WTC11 (cell line): Measurements from ENCODE around the gene CCDC150. TPM values are rescaled to one million over a fixed set of nuclear protein-coding genes. Genes with fewer than 3 reads are reported as not detected.

Experiments
- ATAC-seq: fragments of 200-7000 bp; cut with Tn5 transposase; 2 replicates; pipeline ENCODE4 v1.10.0; 2021; ENCODE audit warnings: mild to moderate bottlenecking, moderate library complexity
- Bru-seq: library from RNA; stranded (reverse); fragments of 400-500 nt; gene quantifications from one replicate; lab custom pipeline; 2021; lab: Mats Ljungman, UMichigan
- CTCF ChIA-PET: fragments of 300-600 bp; sonication (Branson Sonifier 250); formaldehyde crosslinking; loops from one replicate; lab custom pipeline; 2021; ENCODE audit warnings: antibody characterized with exemption; lab: Charles Lee
- POLR2A ChIA-PET: fragments of 350-600 bp; sonication (Branson Sonifier 250); formaldehyde crosslinking; loops from one replicate; lab custom pipeline; 2021; ENCODE audit warnings: antibody characterized with exemption; lab: Charles Lee
- DNase-seq: peaks from one replicate; pipeline ENCODE4 v3.0.0; 2021; ENCODE audit warnings: low spot score
- H3K27ac Mint-ChIP-seq: 2 replicates; pipeline ENCODE4 v1.8.0; 2021; ENCODE audit warnings: mixed read lengths
- H3K27me3 Mint-ChIP-seq: 2 replicates; pipeline ENCODE4 v1.8.0; 2021; ENCODE audit warnings: low read depth, mild to moderate bottlenecking, moderate library complexity, mixed read lengths
- H3K36me3 Mint-ChIP-seq: 2 replicates; pipeline ENCODE4 v1.8.0; 2021; ENCODE audit warnings: mixed read lengths
- H3K4me1 Mint-ChIP-seq: 2 replicates; pipeline ENCODE4 v1.8.0; 2022; ENCODE audit warnings: mixed read lengths
- H3K4me3 Mint-ChIP-seq: 2 replicates; pipeline ENCODE4 v1.8.0; 2021; ENCODE audit warnings: mild to moderate bottlenecking, moderate library complexity, mixed read lengths
- H3K9me3 Mint-ChIP-seq: 2 replicates; pipeline ENCODE4 v1.8.0; 2021; ENCODE audit warnings: mixed read lengths
- ARID4B ChIP-seq: sonication (generic); formaldehyde crosslinking; IDR thresholded peaks from 2 replicates; pipeline ENCODE4 v1.8.0; 2023; ENCODE audit warnings: missing genetic modification reagents, mild to moderate bottlenecking, borderline replicate concordance
- ATF2 ChIP-seq: sonication (generic); formaldehyde crosslinking; IDR thresholded peaks from 2 replicates; pipeline ENCODE4 v1.8.1; 2022; ENCODE audit warnings: low read depth, missing genetic modification reagents, borderline replicate concordance
- ATF6 ChIP-seq: sonication (generic); formaldehyde crosslinking; IDR thresholded peaks from 2 replicates; pipeline ENCODE4 v1.8.1; 2023; ENCODE audit warnings: mild to moderate bottlenecking, missing genetic modification reagents
- CBFB ChIP-seq: sonication (generic); formaldehyde crosslinking; IDR thresholded peaks from 2 replicates; pipeline ENCODE4 v1.8.1; 2022; ENCODE audit warnings: mild to moderate bottlenecking, low read depth, missing genetic modification reagents
- CREB1 ChIP-seq: sonication (generic); formaldehyde crosslinking; IDR thresholded peaks from 2 replicates; pipeline ENCODE4 v1.8.0; 2023; ENCODE audit warnings: mild to moderate bottlenecking, missing genetic modification reagents
- CREM ChIP-seq: sonication (generic); formaldehyde crosslinking; IDR thresholded peaks from 2 replicates; pipeline ENCODE4 v1.8.1; 2022; ENCODE audit warnings: mild to moderate bottlenecking, missing genetic modification reagents, moderate library complexity
- EMX1 ChIP-seq: fragments of 250-450 bp; sonication (Bioruptor Pico); IDR thresholded peaks from 2 replicates; pipeline ENCODE4 v1.8.0; 2021; ENCODE audit warnings: mild to moderate bottlenecking
- FOXK1 ChIP-seq: sonication (generic); formaldehyde crosslinking; IDR thresholded peaks from 2 replicates; pipeline ENCODE4 v1.8.0; 2022; ENCODE audit warnings: mild to moderate bottlenecking, moderate library complexity, missing genetic modification reagents
- FOXP1 ChIP-seq: sonication (generic); formaldehyde crosslinking; IDR thresholded peaks from 2 replicates; pipeline ENCODE4 v1.8.0; 2022; ENCODE audit warnings: missing genetic modification reagents, mild to moderate bottlenecking, moderate library complexity, borderline replicate concordance
- FOXP4 ChIP-seq: sonication (generic); formaldehyde crosslinking; IDR thresholded peaks from 2 replicates; pipeline ENCODE4 v1.8.0; 2022; ENCODE audit warnings: mild to moderate bottlenecking, missing genetic modification reagents
- GABPB1 ChIP-seq: sonication (generic); formaldehyde crosslinking; IDR thresholded peaks from 2 replicates; pipeline ENCODE4 v1.8.1; 2023; ENCODE audit warnings: mild to moderate bottlenecking, missing genetic modification reagents
- KAT7 ChIP-seq: sonication (generic); formaldehyde crosslinking; IDR thresholded peaks from 2 replicates; pipeline ENCODE4 v1.8.1; 2023; ENCODE audit warnings: missing genetic modification reagents, mild to moderate bottlenecking, borderline replicate concordance
- PREB ChIP-seq: sonication (generic); formaldehyde crosslinking; IDR thresholded peaks from 2 replicates; pipeline ENCODE4 v1.8.1; 2022; ENCODE audit warnings: mild to moderate bottlenecking, missing genetic modification reagents, moderate library complexity, borderline replicate concordance
- SP1 ChIP-seq: sonication (generic); formaldehyde crosslinking; conservative IDR thresholded peaks from 2 replicates; pipeline ENCODE4 v1.8.1; 2022; ENCODE audit warnings: missing genetic modification reagents
- TEAD1 ChIP-seq: sonication (generic); formaldehyde crosslinking; IDR thresholded peaks from 2 replicates; pipeline ENCODE4 v1.8.0; 2022; ENCODE audit warnings: mild to moderate bottlenecking, missing genetic modification reagents
- TEAD4 ChIP-seq: sonication (generic); formaldehyde crosslinking; IDR thresholded peaks from 2 replicates; pipeline ENCODE4 v1.8.0; 2022; ENCODE audit warnings: mild to moderate bottlenecking, missing genetic modification reagents
- ZBTB21 ChIP-seq: sonication (generic); formaldehyde crosslinking; IDR thresholded peaks from 2 replicates; pipeline ENCODE4 v1.8.1; 2023; ENCODE audit warnings: mild to moderate bottlenecking, missing genetic modification reagents, borderline replicate concordance
- ZBTB43 ChIP-seq: sonication (generic); formaldehyde crosslinking; IDR thresholded peaks from 2 replicates; pipeline ENCODE4 v1.8.1; 2023; ENCODE audit warnings: mild to moderate bottlenecking, missing genetic modification reagents
- ZNF121 ChIP-seq: sonication (generic); formaldehyde crosslinking; IDR thresholded peaks from 2 replicates; pipeline ENCODE4 v1.8.0; 2023; ENCODE audit warnings: missing genetic modification reagents
- ZNF138 ChIP-seq: sonication (generic); formaldehyde crosslinking; conservative IDR thresholded peaks from 2 replicates; pipeline ENCODE4 v1.8.1; 2022; ENCODE audit warnings: mild to moderate bottlenecking, moderate library complexity, missing genetic modification reagents
- ZNF263 ChIP-seq: sonication (generic); formaldehyde crosslinking; IDR thresholded peaks from 2 replicates; pipeline ENCODE4 v1.8.1; 2022; ENCODE audit warnings: low read depth, mild to moderate bottlenecking, moderate library complexity, missing genetic modification reagents
- ZNF423 ChIP-seq: fragments of 250-450 bp; sonication (Bioruptor Pico); IDR thresholded peaks from 2 replicates; pipeline ENCODE4 v2.1.2; 2022; ENCODE audit warnings: mild to moderate bottlenecking, moderate library complexity
- long read RNA-seq, 3 experiments: library from RNA in 1 of 3; library from capped mRNA in 1 of 3; library from polyadenylated mRNA in 1 of 3; unstranded in 2 of 3; stranded (forward) in 1 of 3; transcript quantifications; one replicate each; pipeline ENCODE4 v2.0.0, GENCODE V29; 2021
- total RNA-seq: library from RNA; stranded (reverse); gene quantifications from 3 replicates; pipeline ENCODE4 v1.2.3, GENCODE V29; 2021

Gene CCDC150
- 37.1 to 43.0 TPM (median 38.2 TPM) in 3 replicates for total RNA-seq
- Bru-seq, nascent RNA = percentile 87 among the genes with signal in this experiment
- long read RNA-seq, experiment 1, partial matches to known transcripts = 8 of 56 reads
- long read RNA-seq, experiment 1, other reads (novel, unspliced or antisense) = 48 of 56 reads
- long read RNA-seq, experiment 2, partial matches to known transcripts = 3 of 7 reads
- long read RNA-seq, experiment 2, other reads (novel, unspliced or antisense) = 4 of 7 reads
- long read RNA-seq, experiment 3, partial matches to known transcripts = 6 of 13 reads
- long read RNA-seq, experiment 3, other reads (novel, unspliced or antisense) = 7 of 13 reads

GRCh38 chr2:196639180-196640030 is at the start of gene CCDC150:
Gene CCDC150, plus strand, starts transcription at chr2:196639715. Its CDS starts 52 bp downstream, at chr2:196639767.
- no peaks in the 10 kb centered on the region for H3K9me3 Mint-ChIP-seq
- H3K4me3 Mint-ChIP-seq = peak within 1 kb of the TSS; percentile 83
- ATAC-seq = peak; percentile 98
- TF ChIP-seq ZNF138 (CRISPR knock-in tag) = 0 out of 2 replicates have a peak, but pooled peaks have one; percentile 38
- TF ChIP-seq TEAD4 (CRISPR knock-in tag) = 0 out of 2 replicates have a peak, but pooled peaks have one; percentile 18
- TF ChIP-seq ZBTB21 (CRISPR knock-in tag) = peak; percentile 49; the same call in 1 of the 2 replicates
- 0 out of 2 replicates have a peak, but pooled peaks have one; percentile 55 for TF ChIP-seq KAT7 (CRISPR knock-in tag)
- no peak for TF ChIP-seq ATF6 (CRISPR knock-in tag)
- TF ChIP-seq GABPB1 (CRISPR knock-in tag) = peak; percentile 85
- TF ChIP-seq EMX1 (CRISPR knock-in tag) = no peak
- peak; percentile 79; the same call in 1 of the 2 replicates for TF ChIP-seq TEAD1 (CRISPR knock-in tag)
- TF ChIP-seq CREB1 = no peak
- no peak for TF ChIP-seq ZNF263 (CRISPR knock-in tag)
- no peak for TF ChIP-seq ZBTB43 (CRISPR knock-in tag)
- TF ChIP-seq ATF2 = no peak
- peak; percentile 35; the same call in 1 of the 2 replicates for TF ChIP-seq ZNF121 (CRISPR knock-in tag)
- TF ChIP-seq ZNF423 (CRISPR knock-in tag) = no peak
- peak; percentile 91 for TF ChIP-seq CREM
- peak; percentile 63; the same call in 1 of the 2 replicates for TF ChIP-seq ARID4B (CRISPR knock-in tag)
- 0 out of 2 replicates have a peak, but pooled peaks have one; percentile 47 for TF ChIP-seq CBFB (CRISPR knock-in tag)
- 0 out of 2 replicates have a peak, but pooled peaks have one; percentile 22 for TF ChIP-seq FOXK1 (CRISPR knock-in tag)
- no peak for TF ChIP-seq PREB (CRISPR knock-in tag)
- peak; percentile 48; the same call in 1 of the 2 replicates for TF ChIP-seq FOXP1 (CRISPR knock-in tag)
- 0 out of 2 replicates have a peak, but pooled peaks have one; percentile 49 for TF ChIP-seq FOXP4 (CRISPR knock-in tag)
- peak; percentile 71 for TF ChIP-seq SP1

More at GRCh38 chr2:196639180-196640030, at the start of gene CCDC150:
- ChIA-PET POLR2A (interaction anchor here (0.6 to 0.7 kb wide), 2 partner anchors 47 to 1036 kb away, joined by 3 to 4 read pairs; partner anchors contain the start of gene RFTN2), CTCF (interaction anchor here (1.2 to 1.5 kb wide), 3 partner anchors 16 to 112 kb away, joined by 3 to 4 read pairs (median 4); no protein-coding TSS in a partner anchor)
- Mint-ChIP-seq H3K4me1 (peaks cover 48% of the 10 kb centered on the region), H3K27me3 (no peaks in the 10 kb centered on the region; the same call in 1 of the 2 replicates), H3K27ac (peak within 1 kb of the TSS; percentile 94), H3K36me3 (no peaks in the 10 kb centered on the region; the same call in 1 of the 2 replicates)
- peak; percentile 97 for DNase-seq
